Lung (tissue), 12 donors: Measurements from ENCODE around the gene KLF16. TPM values are rescaled to one million over a fixed set of nuclear protein-coding genes. Genes with fewer than 3 reads are reported as not detected.

Experiments used
- ATAC-seq: fragments of 200-7000 bp; cut with Tn5 transposase; one replicate; pipeline ENCODE4 v1.9.1; 2020; ENCODE audit warnings: moderate number of reproducible peaks; ENCODE audit not compliant: insufficient read depth, low FRiP score
- DNase-seq, 3 donors: peaks; one replicate each; pipeline ENCODE4 v3.0.0-alpha.2; 2013 to 2017
- H3K27ac ChIP-seq, 2 donors: one replicate each; pipeline ENCODE4 v1.5.1; 2013; ENCODE audit warnings: mild to moderate bottlenecking in 2 of 2, moderate library complexity in 2 of 2, control low read depth in 1 of 2, inconsistent platforms in 1 of 2, low read depth in 1 of 2, low read length in 1 of 2
- H3K27me3 ChIP-seq, 3 donors: one replicate each; pipeline ENCODE4 v1.5.1; 2013; ENCODE audit warnings: low read length in 2 of 3; ENCODE audit not compliant: control insufficient read depth in 3 of 3, insufficient read depth in 3 of 3
- H3K36me3 ChIP-seq, 4 donors: one replicate each; pipeline ENCODE4 v1.5.1; 2013; ENCODE audit warnings: low read length in 4 of 4, mild to moderate bottlenecking in 1 of 4, moderate library complexity in 1 of 4; ENCODE audit not compliant: control insufficient read depth in 4 of 4, insufficient read depth in 4 of 4
- H3K4me1 ChIP-seq, 5 donors: one replicate each; pipeline ENCODE4 v1.5.1; 2013; ENCODE audit warnings: low read length in 5 of 5, mild to moderate bottlenecking in 2 of 5, moderate library complexity in 1 of 5; ENCODE audit not compliant: control insufficient read depth in 5 of 5, insufficient read depth in 5 of 5
- H3K4me3 ChIP-seq: one replicate; pipeline ENCODE4 v1.5.1; 2013; ENCODE audit warnings: mild to moderate bottlenecking, control low read depth, moderate library complexity
- H3K9ac ChIP-seq, 2 donors: one replicate each; pipeline ENCODE4 v1.5.1; 2013; ENCODE audit warnings: low read length in 2 of 2, control low read depth in 1 of 2; ENCODE audit not compliant: insufficient read depth in 1 of 2
- H3K9me3 ChIP-seq, 4 donors: one replicate each; pipeline ENCODE4 v1.5.1; 2013; ENCODE audit warnings: low read length in 3 of 4, mild to moderate bottlenecking in 1 of 4, moderate library complexity in 1 of 4; ENCODE audit not compliant: control insufficient read depth in 4 of 4, insufficient read depth in 3 of 4
- WGBS, 2 donors: extraction: QIAGEN DNeasy Blood & Tissue Kit; methylation state at CpG; one replicate each; pipeline ENCODE4 v1.1.7; 2013; 5-methylcytosine and 5-hydroxymethylcytosine counted together
- polyA plus RNA-seq, 2 donors: library from polyadenylated mRNA; stranded (reverse); fragments of 200-250 nt; gene quantifications; one replicate each; pipeline ENCODE4 v1.2.1, GENCODE V29; 2013
- total RNA-seq, 2 donors: library from RNA; depleted of rRNA in 1 of 2; stranded (reverse); fragments of >200 nt in 1 of 2; gene quantifications; one replicate each; pipeline ENCODE4 v1.2.1, GENCODE V29; 2014 to 2021
- TF ChIP-seq, protein P1 (sequence below): IDR thresholded peaks from 2 replicates; pipeline ENCODE4 v1.5.1; 2012; ENCODE audit warnings: mild to moderate bottlenecking; ENCODE audit errors: control extremely low read depth, extremely low read depth
- donor health status: control.
- donor health status: control.
- donor health status: Bipolar disorder and iron deficiency.
- donor health status: healthy.
- donor health status: DM: yes; HTN: yes; CAD: no.

The KLF16 gene
- total and polyA plus RNA-seq, 4 donors = 3.3 to 25.6 (median 15.8) TPM

GRCh38 chr19:1837625-1838105, 25.7 kb downstream of the KLF16 start:
- no peak overlapping the region for H3K9ac ChIP-seq
- no peak overlapping the region for H3K4me3 ChIP-seq
- H3K27me3 ChIP-seq = no peaks in the 10 kb centered on the region
- ATAC-seq (no peak), DNase-seq (peak in 2 of 3 donors; percentile 15 to 50)
- H3K4me1 ChIP-seq = peaks cover 0 to 20% (median 0%) of the 10 kb centered on the region in 5 donors
- TF ChIP-seq, protein P1, sequence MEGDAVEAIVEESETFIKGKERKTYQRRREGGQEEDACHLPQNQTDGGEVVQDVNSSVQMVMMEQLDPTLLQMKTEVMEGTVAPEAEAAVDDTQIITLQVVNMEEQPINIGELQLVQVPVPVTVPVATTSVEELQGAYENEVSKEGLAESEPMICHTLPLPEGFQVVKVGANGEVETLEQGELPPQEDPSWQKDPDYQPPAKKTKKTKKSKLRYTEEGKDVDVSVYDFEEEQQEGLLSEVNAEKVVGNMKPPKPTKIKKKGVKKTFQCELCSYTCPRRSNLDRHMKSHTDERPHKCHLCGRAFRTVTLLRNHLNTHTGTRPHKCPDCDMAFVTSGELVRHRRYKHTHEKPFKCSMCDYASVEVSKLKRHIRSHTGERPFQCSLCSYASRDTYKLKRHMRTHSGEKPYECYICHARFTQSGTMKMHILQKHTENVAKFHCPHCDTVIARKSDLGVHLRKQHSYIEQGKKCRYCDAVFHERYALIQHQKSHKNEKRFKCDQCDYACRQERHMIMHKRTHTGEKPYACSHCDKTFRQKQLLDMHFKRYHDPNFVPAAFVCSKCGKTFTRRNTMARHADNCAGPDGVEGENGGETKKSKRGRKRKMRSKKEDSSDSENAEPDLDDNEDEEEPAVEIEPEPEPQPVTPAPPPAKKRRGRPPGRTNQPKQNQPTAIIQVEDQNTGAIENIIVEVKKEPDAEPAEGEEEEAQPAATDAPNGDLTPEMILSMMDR = peak; percentile 29
- H3K9me3 ChIP-seq = no peaks in the 10 kb centered on the region
- peaks cover 0 to 7% (median 0%) of the 10 kb centered on the region in 4 donors for H3K36me3 ChIP-seq
- H3K27ac ChIP-seq = no peak overlapping the region
- 44 to 47% methylated on average over 23 of the region's 23 CpGs for WGBS, 2 donors

DNA sequence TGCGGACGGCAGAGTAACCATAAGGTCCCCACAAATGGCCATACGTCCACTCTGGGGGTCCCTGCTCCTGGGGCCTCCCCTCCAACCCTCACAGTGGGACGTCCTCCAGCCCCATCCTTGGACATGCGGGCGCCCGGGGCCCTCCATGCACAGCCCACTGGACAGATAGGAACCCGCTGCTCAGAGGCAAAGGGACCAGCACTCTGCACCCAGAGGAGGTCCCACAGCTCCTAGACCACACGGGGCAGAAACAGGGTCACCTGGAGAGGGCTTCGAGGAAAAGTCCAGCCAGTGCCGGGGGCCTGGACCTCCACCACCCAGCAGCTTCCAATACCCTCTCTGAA, 26.2 kb downstream of the KLF16 start:
- no peaks in the 10 kb centered on the region for H3K27me3 ChIP-seq
- TF ChIP-seq, protein P1 = no peak
- H3K9me3 ChIP-seq = no peaks in the 10 kb centered on the region
- H3K4me3 ChIP-seq = no peak overlapping the region
- peaks cover 0 to 7% (median 0%) of the 10 kb centered on the region in 4 donors for H3K36me3 ChIP-seq
- ATAC-seq = no peak
- H3K27ac ChIP-seq = no peak overlapping the region
- H3K4me1 ChIP-seq = peaks cover 0 to 19% (median 0%) of the 10 kb centered on the region in 5 donors
- no peak for DNase-seq
- no peak overlapping the region for H3K9ac ChIP-seq
- WGBS, 2 donors = 81 to 85% methylated on average over 11 of the region's 11 CpGs

DNA sequence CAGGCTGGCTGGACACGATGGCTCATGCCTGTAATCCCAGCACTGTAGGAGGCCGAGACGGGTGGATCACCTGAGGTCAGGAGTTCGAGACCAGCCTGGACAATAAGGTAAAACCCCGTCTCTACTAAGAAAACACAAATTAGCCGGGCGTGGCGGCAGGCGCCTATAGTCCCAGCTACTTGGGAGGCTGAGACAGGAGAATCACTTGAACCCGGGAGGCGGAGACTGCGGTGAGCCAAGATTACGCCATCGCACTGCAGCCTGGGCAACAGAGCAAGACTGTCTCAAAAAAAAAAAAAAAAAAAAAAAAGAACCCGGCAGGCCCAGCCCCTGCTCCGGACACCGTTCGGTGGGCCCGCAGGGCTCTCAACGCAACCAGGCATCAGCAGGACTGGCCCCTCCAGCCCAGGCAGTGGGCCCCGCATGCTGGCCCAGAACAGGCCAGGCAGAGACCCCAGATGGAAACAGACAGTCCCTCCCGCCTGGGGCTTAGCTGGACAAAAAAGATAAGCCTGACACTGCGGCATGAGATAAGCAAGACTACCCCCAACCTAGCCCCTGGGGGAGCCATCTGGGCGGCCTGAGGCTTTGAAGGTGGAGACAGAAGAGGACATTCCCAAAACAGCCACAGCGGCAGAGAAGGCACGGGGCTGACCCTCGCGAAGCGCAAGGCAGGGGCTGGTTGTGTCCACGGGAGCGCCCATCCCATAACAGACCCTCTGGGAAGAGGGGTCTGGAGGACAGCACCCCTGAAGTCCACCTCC, 26.7 kb downstream of the KLF16 start:
- ATAC-seq (no peak), DNase-seq (no peak)
- no peak overlapping the region for H3K9ac ChIP-seq
- TF ChIP-seq, protein P1 = no peak
- 90 to 94% methylated on average over 29 to 31 of the region's 31 CpGs for WGBS, 2 donors
- H3K36me3 ChIP-seq = peaks cover 0 to 6% (median 0%) of the 10 kb centered on the region in 4 donors
- H3K4me3 ChIP-seq = no peak overlapping the region
- H3K4me1 ChIP-seq = peaks cover 0 to 18% (median 0%) of the 10 kb centered on the region in 5 donors
- no peaks in the 10 kb centered on the region for H3K27me3 ChIP-seq
- H3K27ac ChIP-seq = no peak overlapping the region
- H3K9me3 ChIP-seq = no peaks in the 10 kb centered on the region
